Endothelial cell (in vitro differentiated cells): ENCODE data around the gene SYT15. TPM values are rescaled to one million over a fixed set of nuclear protein-coding genes. Genes with fewer than 3 reads are reported as not detected.
A peak's percentile ranks its signal among the peaks of the same experiment; 100 is the strongest.
"Not testable (repeated sequence)": the region's sequence is repeated elsewhere in the genome, so short reads cannot be mapped to it uniquely, and the experiment has no call there.

Experiments used
- DNase-seq: peaks from one replicate; pipeline ENCODE4 v3.0.0; 2021; ENCODE audit warnings: low spot score
- H3K27ac Mint-ChIP-seq: one replicate; pipeline ENCODE4 v1.8.0; 2021; ENCODE audit warnings: mixed read lengths, inconsistent platforms; ENCODE audit not compliant: unreplicated experiment
- H3K27me3 Mint-ChIP-seq: one replicate; pipeline ENCODE4 v1.8.0; 2021; ENCODE audit warnings: mild to moderate bottlenecking, moderate library complexity, mixed read lengths, inconsistent platforms; ENCODE audit not compliant: unreplicated experiment
- H3K36me3 Mint-ChIP-seq: one replicate; pipeline ENCODE4 v1.8.0; 2021; ENCODE audit warnings: mild to moderate bottlenecking, low read depth, mixed read lengths, inconsistent platforms; ENCODE audit not compliant: unreplicated experiment
- H3K4me1 Mint-ChIP-seq: one replicate; pipeline ENCODE4 v1.8.0; 2021; ENCODE audit warnings: mild to moderate bottlenecking, mixed read lengths, inconsistent platforms; ENCODE audit not compliant: unreplicated experiment
- H3K4me3 Mint-ChIP-seq: one replicate; pipeline ENCODE4 v1.8.0; 2021; ENCODE audit warnings: mild to moderate bottlenecking, mixed read lengths, inconsistent platforms; ENCODE audit not compliant: unreplicated experiment
- H3K9me3 Mint-ChIP-seq: one replicate; pipeline ENCODE4 v1.8.0; 2021; ENCODE audit warnings: mixed read lengths, inconsistent platforms; ENCODE audit not compliant: unreplicated experiment
- total RNA-seq: library from RNA; stranded (reverse); fragmentation: NEBNext Ultra II Directional; extraction: Animal tissue kit (Norgen Biotek cat#: 25700); gene quantifications from one replicate; pipeline ENCODE4 v1.2.1, GENCODE V29; 2021; ENCODE audit not compliant: unreplicated experiment

The SYT15 gene
- total RNA-seq, 1 donor from 2014 or later, result 0.77 TPM

- not testable (repeated sequence) for H3K9me3 Mint-ChIP-seq, H3K27ac Mint-ChIP-seq, H3K27me3 Mint-ChIP-seq, H3K4me1 Mint-ChIP-seq, DNase-seq, H3K36me3 Mint-ChIP-seq
- H3K4me3 Mint-ChIP-seq, result peak overlapping the region; percentile 84
These were observed 56.5 kb downstream of the SYT15 start for GRCh38 chr10:46635364-46635959.

GRCh38 chr10:46640005-46640404 lies 61.1 kb downstream of the SYT15 start:
- DNase-seq, H3K4me3 Mint-ChIP-seq, H3K27me3 Mint-ChIP-seq, H3K27ac Mint-ChIP-seq, H3K9me3 Mint-ChIP-seq, H3K4me1 Mint-ChIP-seq, H3K36me3 Mint-ChIP-seq: not testable (repeated sequence)

Other genes starting within 250 kb of the SYT15 start
- gene ANXA8L1, start 203.4 kb upstream of the SYT15 start, total RNA-seq, result not detected
- not detected for gene NPY4R, start 113.2 kb upstream of the SYT15 start, total RNA-seq
- gene GPRIN2, start 22.5 kb upstream of the SYT15 start, total RNA-seq, result 0.31 TPM